Activated naive CD4-positive, alpha-beta T cell treated with anti-CD3 and anti-CD28 coated beads, Interleukin-2, amount 50 U/mL, for 24 hours (primary cell): ENCODE measurements around the gene COMMD10.
A peak's percentile ranks its signal among the peaks of the same experiment; 100 is the strongest.
"Not testable (repeated sequence)": the region's sequence is repeated elsewhere in the genome, so short reads cannot be mapped to it uniquely, and the experiment has no call there.

Source experiments
- H3K27ac Mint-ChIP-seq: one replicate; pipeline ENCODE4 v1.8.0; 2021; ENCODE audit warnings: mild to moderate bottlenecking, mixed read lengths
- H3K27me3 Mint-ChIP-seq: one replicate; pipeline ENCODE4 v1.8.0; 2021; ENCODE audit warnings: mixed read lengths
- H3K36me3 Mint-ChIP-seq: one replicate; pipeline ENCODE4 v1.8.0; 2021; ENCODE audit warnings: mixed read lengths
- H3K4me1 Mint-ChIP-seq: one replicate; pipeline ENCODE4 v1.8.0; 2021; ENCODE audit warnings: mixed read lengths
- H3K4me3 Mint-ChIP-seq: one replicate; pipeline ENCODE4 v1.8.0; 2021; ENCODE audit warnings: mild to moderate bottlenecking, mixed read lengths
- H3K9me3 Mint-ChIP-seq: one replicate; pipeline ENCODE4 v1.8.0; 2021; ENCODE audit warnings: mixed read lengths

The COMMD10 gene

DNA sequence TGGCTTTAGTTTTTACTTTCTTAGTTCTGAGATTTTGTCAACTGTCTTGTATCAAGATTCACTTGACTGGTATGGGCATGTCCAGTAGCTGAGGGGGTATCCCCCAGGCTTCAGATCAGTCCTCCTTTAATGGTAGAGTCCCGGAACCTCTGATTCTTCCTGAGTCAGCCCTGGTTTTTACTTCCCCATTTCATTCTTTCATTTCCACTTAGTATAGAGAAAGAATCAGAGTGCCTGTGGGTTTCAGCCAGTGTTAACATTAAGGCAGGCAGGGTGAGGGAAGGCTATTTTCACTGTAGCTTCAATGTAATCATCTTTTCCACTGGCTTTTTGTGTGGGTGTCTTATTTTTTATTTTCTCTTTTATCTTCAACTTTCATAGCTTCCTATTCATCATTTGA lies 8.3 kb upstream of the COMMD10 start:
- peaks cover 32% of the 10 kb centered on the region for H3K4me1 Mint-ChIP-seq
- H3K36me3 Mint-ChIP-seq, result peaks cover 6% of the 10 kb centered on the region
- H3K9me3 Mint-ChIP-seq, result peaks cover 15% of the 10 kb centered on the region
- peak overlapping the region; percentile 68 for H3K27ac Mint-ChIP-seq
- H3K27me3 Mint-ChIP-seq, result peaks cover 8% of the 10 kb centered on the region
- H3K4me3 Mint-ChIP-seq, result peak overlapping the region; percentile 66

DNA sequence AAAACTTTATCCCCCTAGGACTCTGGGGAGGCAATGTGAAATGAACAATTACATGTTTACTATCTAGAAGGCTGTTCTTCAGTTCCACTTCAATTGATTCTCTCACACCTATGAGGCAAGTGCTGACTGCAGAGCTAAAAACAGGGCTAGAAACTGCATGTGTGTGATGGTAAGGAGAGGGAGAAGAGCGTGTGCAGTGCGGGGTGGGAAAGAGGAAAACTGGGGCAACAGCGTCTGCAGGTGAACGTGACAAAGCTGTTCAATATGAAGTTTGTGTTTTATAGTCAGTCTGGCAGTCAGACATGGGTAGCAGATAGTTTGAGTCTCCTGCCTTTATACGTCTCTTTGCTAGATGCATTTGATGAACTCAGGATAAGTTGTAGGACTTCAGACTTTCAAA lies 6.6 kb upstream of the COMMD10 start:
- H3K4me3 Mint-ChIP-seq, result no peak overlapping the region
- peaks cover 12% of the 10 kb centered on the region for H3K36me3 Mint-ChIP-seq
- peaks cover 19% of the 10 kb centered on the region for H3K9me3 Mint-ChIP-seq
- no peak overlapping the region for H3K27ac Mint-ChIP-seq
- H3K4me1 Mint-ChIP-seq, result peaks cover 49% of the 10 kb centered on the region
- H3K27me3 Mint-ChIP-seq, result peaks cover 2% of the 10 kb centered on the region

DNA sequence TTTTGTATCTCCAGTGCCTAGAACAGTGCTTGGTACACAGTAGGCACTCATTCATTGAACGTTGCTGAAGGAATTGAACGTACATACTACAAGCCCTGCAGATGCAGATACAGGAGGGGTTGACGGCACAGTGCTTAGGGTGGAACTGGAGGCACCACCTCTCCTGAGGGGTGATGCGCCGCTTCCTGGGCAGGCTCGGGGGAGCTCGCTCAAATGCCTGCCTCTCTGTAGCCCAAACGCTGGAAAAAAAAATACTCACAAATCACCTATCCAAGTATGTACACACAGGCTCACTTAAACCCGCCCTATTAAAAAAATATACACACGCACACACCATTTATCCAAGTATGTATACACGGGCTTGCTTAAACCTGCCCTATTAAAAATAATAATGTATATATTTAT lies 536 bp upstream of the COMMD10 start:
- H3K4me1 Mint-ChIP-seq, result peaks cover 68% of the 10 kb centered on the region
- peak overlapping the region; percentile 75 for H3K27ac Mint-ChIP-seq
- peaks cover 20% of the 10 kb centered on the region for H3K36me3 Mint-ChIP-seq
- H3K9me3 Mint-ChIP-seq, result peaks cover 4% of the 10 kb centered on the region
- peak overlapping the region; percentile 93 for H3K4me3 Mint-ChIP-seq
- no peaks in the 10 kb centered on the region for H3K27me3 Mint-ChIP-seq

DNA sequence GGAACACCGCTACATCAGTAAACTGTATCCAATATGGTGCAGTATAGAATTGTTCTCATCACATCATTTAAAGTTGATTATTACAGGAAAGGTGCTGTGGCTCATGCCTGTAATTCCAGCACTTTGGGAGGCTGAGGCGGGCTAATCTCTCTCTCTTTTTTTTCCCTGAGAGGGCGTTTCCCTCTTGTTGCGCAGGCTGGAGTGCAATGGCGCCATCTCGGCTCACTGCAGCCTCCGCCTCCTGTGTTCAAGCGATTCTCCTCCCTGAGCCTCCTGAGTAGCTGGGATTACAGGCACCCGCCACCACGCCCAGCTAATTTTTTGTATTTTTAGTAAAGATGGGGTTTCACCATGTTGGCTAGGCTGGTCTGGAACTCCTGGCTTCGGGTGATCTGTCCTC lies 1.5 kb downstream of the COMMD10 start:
- peaks cover 72% of the 10 kb centered on the region for H3K4me1 Mint-ChIP-seq
- peak overlapping the region; percentile 93 for H3K4me3 Mint-ChIP-seq
- peaks cover 27% of the 10 kb centered on the region for H3K36me3 Mint-ChIP-seq
- H3K27me3 Mint-ChIP-seq, H3K9me3 Mint-ChIP-seq: not testable (repeated sequence)
- H3K27ac Mint-ChIP-seq, result peak overlapping the region; percentile 89

GRCh38 chr5:116088062-116088461 lies 3.2 kb downstream of the COMMD10 start:
- H3K27me3 Mint-ChIP-seq, result no peaks in the 10 kb centered on the region
- H3K36me3 Mint-ChIP-seq, result peaks cover 22% of the 10 kb centered on the region
- no peak overlapping the region for H3K4me3 Mint-ChIP-seq

DNA sequence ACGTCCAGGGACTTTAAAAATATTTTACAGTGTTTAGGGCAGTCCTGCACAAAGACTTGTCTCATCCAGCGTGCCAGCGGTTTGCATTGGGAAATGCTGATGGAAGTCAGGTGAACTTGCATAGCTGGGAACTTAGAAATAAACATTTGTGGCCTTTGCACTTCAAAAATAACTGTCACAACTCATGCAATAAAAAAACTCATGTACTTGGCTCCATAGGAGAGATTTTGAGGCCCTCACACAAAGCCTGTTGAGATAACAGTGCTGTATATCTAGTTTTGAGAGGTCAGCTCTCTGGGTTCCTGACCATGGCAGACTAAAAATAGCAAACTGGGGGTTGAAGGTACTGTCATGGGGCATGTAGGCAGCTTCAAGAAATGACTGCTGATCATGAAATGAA lies 5.5 kb downstream of the COMMD10 start:
- no peaks in the 10 kb centered on the region for H3K9me3 Mint-ChIP-seq
- peaks cover 33% of the 10 kb centered on the region for H3K36me3 Mint-ChIP-seq
- H3K4me1 Mint-ChIP-seq, result peaks cover 43% of the 10 kb centered on the region
- H3K4me3 Mint-ChIP-seq, result no peak overlapping the region
- H3K27me3 Mint-ChIP-seq, result no peaks in the 10 kb centered on the region
- H3K27ac Mint-ChIP-seq, result no peak overlapping the region

More at GRCh38 chr5:116088062-116088461, 3.2 kb downstream of the COMMD10 start:
- no peaks in the 10 kb centered on the region for H3K9me3 Mint-ChIP-seq
- H3K27ac Mint-ChIP-seq, result peak overlapping the region; percentile 59
- peaks cover 54% of the 10 kb centered on the region for H3K4me1 Mint-ChIP-seq

DNA sequence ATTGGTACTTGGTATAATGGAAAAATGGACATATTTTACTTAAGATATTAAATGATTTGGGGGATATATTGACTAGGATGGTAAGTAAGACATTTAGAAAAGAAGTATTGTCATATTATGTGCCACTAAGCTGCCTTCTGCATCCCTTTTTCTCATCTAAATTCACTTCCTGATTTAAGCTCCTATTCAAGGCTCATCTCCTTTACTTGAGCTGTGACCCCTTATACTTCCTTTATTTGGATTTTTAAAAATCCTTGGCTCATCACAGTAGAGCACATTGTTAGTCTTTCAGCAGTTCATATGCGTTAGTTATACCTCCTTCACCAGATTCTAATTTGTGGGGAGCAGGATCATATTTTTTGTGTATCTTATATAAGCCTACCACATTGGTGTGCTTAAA lies 6.6 kb downstream of the COMMD10 start:
- H3K27ac Mint-ChIP-seq, result no peak overlapping the region
- H3K9me3 Mint-ChIP-seq, result no peaks in the 10 kb centered on the region
- H3K36me3 Mint-ChIP-seq, result peaks cover 37% of the 10 kb centered on the region
- peaks cover 32% of the 10 kb centered on the region for H3K4me1 Mint-ChIP-seq
- no peaks in the 10 kb centered on the region for H3K27me3 Mint-ChIP-seq
- no peak overlapping the region for H3K4me3 Mint-ChIP-seq

- peaks cover 50% of the 10 kb centered on the region for H3K36me3 Mint-ChIP-seq
- H3K27ac Mint-ChIP-seq, result no peak overlapping the region
- H3K4me3 Mint-ChIP-seq, result no peak overlapping the region
- no peaks in the 10 kb centered on the region for H3K27me3 Mint-ChIP-seq
- H3K4me1 Mint-ChIP-seq, result no peaks in the 10 kb centered on the region
- no peaks in the 10 kb centered on the region for H3K9me3 Mint-ChIP-seq
These were observed 12.5 kb downstream of the COMMD10 start for GRCh38 chr5:116097301-116097700.

- H3K36me3 Mint-ChIP-seq, result peaks cover 52% of the 10 kb centered on the region
- no peak overlapping the region for H3K27ac Mint-ChIP-seq
- peaks cover 9% of the 10 kb centered on the region for H3K4me1 Mint-ChIP-seq
- no peaks in the 10 kb centered on the region for H3K9me3 Mint-ChIP-seq
- no peak overlapping the region for H3K4me3 Mint-ChIP-seq
- H3K27me3 Mint-ChIP-seq, result no peaks in the 10 kb centered on the region
These were observed 14.2 kb downstream of the COMMD10 start for GRCh38 chr5:116098998-116099397.

GRCh38 chr5:116104941-116105340 lies 20.1 kb downstream of the COMMD10 start:
- H3K4me1 Mint-ChIP-seq, result peaks cover 46% of the 10 kb centered on the region
- H3K36me3 Mint-ChIP-seq, result peaks cover 67% of the 10 kb centered on the region
- H3K9me3 Mint-ChIP-seq, result not testable (repeated sequence)

GRCh38 chr5:116115163-116115562 lies 30.3 kb downstream of the COMMD10 start:
- Mint-ChIP-seq H3K27me3 (no peaks in the 10 kb centered on the region), H3K4me1 (peaks cover 32% of the 10 kb centered on the region), H3K9me3 (peaks cover 34% of the 10 kb centered on the region), H3K27ac (no peak overlapping the region), H3K36me3 (peaks cover 61% of the 10 kb centered on the region), H3K4me3 (no peak overlapping the region)

More at GRCh38 chr5:116104941-116105340, 20.1 kb downstream of the COMMD10 start:
- H3K27me3 Mint-ChIP-seq, H3K27ac Mint-ChIP-seq, H3K4me3 Mint-ChIP-seq: not testable (repeated sequence)

GRCh38 chr5:116130471-116130870 lies 45.6 kb downstream of the COMMD10 start:
- H3K36me3 Mint-ChIP-seq, result peaks cover 5% of the 10 kb centered on the region
- H3K4me1 Mint-ChIP-seq, result peaks cover 21% of the 10 kb centered on the region
- H3K4me3 Mint-ChIP-seq, result no peak overlapping the region
- no peaks in the 10 kb centered on the region for H3K9me3 Mint-ChIP-seq
- no peaks in the 10 kb centered on the region for H3K27me3 Mint-ChIP-seq
- no peak overlapping the region for H3K27ac Mint-ChIP-seq

GRCh38 chr5:116130976-116131375 lies 46.2 kb downstream of the COMMD10 start:
- peaks cover 1% of the 10 kb centered on the region for H3K36me3 Mint-ChIP-seq
- no peak overlapping the region for H3K4me3 Mint-ChIP-seq
- H3K9me3 Mint-ChIP-seq, result no peaks in the 10 kb centered on the region
- no peaks in the 10 kb centered on the region for H3K27me3 Mint-ChIP-seq
- H3K27ac Mint-ChIP-seq, result no peak overlapping the region
- peaks cover 25% of the 10 kb centered on the region for H3K4me1 Mint-ChIP-seq

DNA sequence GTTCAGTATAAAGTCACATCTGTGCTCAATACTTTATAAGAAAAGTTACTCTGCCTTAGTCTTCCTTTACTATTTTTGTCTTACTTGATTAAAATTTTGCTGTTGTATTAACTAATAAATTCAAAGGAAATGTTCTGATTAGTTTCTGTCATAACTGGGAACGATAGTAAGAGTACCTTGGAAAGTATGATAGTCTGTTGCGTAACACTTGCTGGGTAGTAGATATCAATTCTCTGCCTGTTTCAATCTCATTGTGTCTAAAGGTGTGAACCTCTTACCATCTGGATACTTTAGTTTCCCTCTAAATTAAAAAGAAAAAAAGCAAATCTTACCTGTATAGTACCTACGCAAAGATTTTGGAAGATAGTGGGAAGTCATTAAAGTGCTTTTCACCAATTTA lies 48.5 kb downstream of the COMMD10 start:
- H3K27me3 Mint-ChIP-seq, result no peaks in the 10 kb centered on the region
- H3K27ac Mint-ChIP-seq, result no peak overlapping the region
- H3K4me3 Mint-ChIP-seq, result no peak overlapping the region
- H3K4me1 Mint-ChIP-seq, result peaks cover 41% of the 10 kb centered on the region
- no peaks in the 10 kb centered on the region for H3K36me3 Mint-ChIP-seq
- H3K9me3 Mint-ChIP-seq, result no peaks in the 10 kb centered on the region

GRCh38 chr5:116135344-116135743 lies 50.5 kb downstream of the COMMD10 start:
- peaks cover 47% of the 10 kb centered on the region for H3K4me1 Mint-ChIP-seq

DNA sequence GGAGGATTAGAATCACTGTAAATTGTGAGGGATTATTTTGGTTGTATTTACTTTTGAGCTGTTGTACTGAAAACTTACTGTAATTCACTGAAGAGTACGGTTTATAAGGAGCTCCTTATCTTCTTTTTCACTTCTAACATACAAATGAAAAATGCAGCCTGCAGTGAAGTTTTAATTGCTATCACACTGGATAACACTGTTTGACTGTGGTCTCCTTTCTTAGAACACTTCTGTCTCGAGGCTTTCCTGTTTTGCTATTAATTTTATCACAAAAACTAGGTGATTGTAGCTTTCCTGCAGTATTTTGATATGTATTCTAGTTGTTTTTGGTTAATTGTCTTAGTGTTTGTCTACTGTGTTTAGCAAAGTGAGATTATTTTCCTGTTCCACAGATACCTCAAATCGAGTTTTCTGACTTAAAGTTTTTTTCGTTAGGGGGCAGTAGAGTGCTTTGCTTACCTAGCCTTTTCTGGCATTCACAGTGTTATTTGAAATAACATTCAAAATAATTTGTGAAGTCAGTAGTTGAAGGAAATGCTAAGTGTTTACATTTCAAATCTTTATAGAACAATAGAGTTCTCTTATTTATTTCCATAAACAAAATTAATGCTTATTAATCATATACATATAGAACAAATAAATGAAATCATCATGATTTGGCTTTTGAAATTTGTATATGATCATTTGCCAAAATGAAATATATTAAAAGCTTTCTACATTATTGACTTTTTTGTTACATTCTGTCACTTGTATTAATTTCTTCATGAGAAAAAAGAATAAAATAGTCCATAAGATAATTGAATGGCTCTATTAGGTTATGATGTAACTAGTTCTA lies 52.9 kb downstream of the COMMD10 start:
- H3K36me3 Mint-ChIP-seq, result peaks cover 8% of the 10 kb centered on the region
- no peaks in the 10 kb centered on the region for H3K9me3 Mint-ChIP-seq
- H3K4me3 Mint-ChIP-seq, result no peak overlapping the region
- no peak overlapping the region for H3K27ac Mint-ChIP-seq
- H3K4me1 Mint-ChIP-seq, result peaks cover 47% of the 10 kb centered on the region
- no peaks in the 10 kb centered on the region for H3K27me3 Mint-ChIP-seq

More at GRCh38 chr5:116135344-116135743, 50.5 kb downstream of the COMMD10 start:
- peaks cover 4% of the 10 kb centered on the region for H3K36me3 Mint-ChIP-seq
- H3K9me3 Mint-ChIP-seq, result no peaks in the 10 kb centered on the region
- no peak overlapping the region for H3K27ac Mint-ChIP-seq
- H3K4me3 Mint-ChIP-seq, result no peak overlapping the region
- H3K27me3 Mint-ChIP-seq, result no peaks in the 10 kb centered on the region
